WTC11 (cell line): ENCODE results near the gene GPR63. TPM values are rescaled to one million over a fixed set of nuclear protein-coding genes. Genes with fewer than 3 reads are reported as not detected.

Experiments used
- ATAC-seq: fragments of 200-7000 bp; cut with Tn5 transposase; 2 replicates; pipeline ENCODE4 v1.10.0; 2021; ENCODE audit warnings: mild to moderate bottlenecking, moderate library complexity
- CTCF ChIA-PET: fragments of 300-600 bp; sonication (Branson Sonifier 250); formaldehyde crosslinking; loops from one replicate; lab custom pipeline; 2021; ENCODE audit warnings: antibody characterized with exemption; lab: Charles Lee
- POLR2A ChIA-PET: fragments of 350-600 bp; sonication (Branson Sonifier 250); formaldehyde crosslinking; loops from one replicate; lab custom pipeline; 2021; ENCODE audit warnings: antibody characterized with exemption; lab: Charles Lee
- DNase-seq: peaks from one replicate; pipeline ENCODE4 v3.0.0; 2021; ENCODE audit warnings: low spot score
- H3K27ac Mint-ChIP-seq: 2 replicates; pipeline ENCODE4 v1.8.0; 2021; ENCODE audit warnings: mixed read lengths
- H3K27me3 Mint-ChIP-seq: 2 replicates; pipeline ENCODE4 v1.8.0; 2021; ENCODE audit warnings: low read depth, mild to moderate bottlenecking, moderate library complexity, mixed read lengths
- H3K36me3 Mint-ChIP-seq: 2 replicates; pipeline ENCODE4 v1.8.0; 2021; ENCODE audit warnings: mixed read lengths
- H3K4me1 Mint-ChIP-seq: 2 replicates; pipeline ENCODE4 v1.8.0; 2022; ENCODE audit warnings: mixed read lengths
- H3K4me3 Mint-ChIP-seq: 2 replicates; pipeline ENCODE4 v1.8.0; 2021; ENCODE audit warnings: mild to moderate bottlenecking, moderate library complexity, mixed read lengths
- H3K9me3 Mint-ChIP-seq: 2 replicates; pipeline ENCODE4 v1.8.0; 2021; ENCODE audit warnings: mixed read lengths
- NFATC4 ChIP-seq: fragments of 250-450 bp; sonication (Bioruptor Pico); IDR thresholded peaks from 2 replicates; pipeline ENCODE4 v1.9.0; 2021; ENCODE audit warnings: mild to moderate bottlenecking
- TEAD1 ChIP-seq: sonication (generic); formaldehyde crosslinking; IDR thresholded peaks from 2 replicates; pipeline ENCODE4 v1.8.0; 2022; ENCODE audit warnings: mild to moderate bottlenecking, missing genetic modification reagents
- ZBTB21 ChIP-seq: sonication (generic); formaldehyde crosslinking; IDR thresholded peaks from 2 replicates; pipeline ENCODE4 v1.8.1; 2023; ENCODE audit warnings: mild to moderate bottlenecking, missing genetic modification reagents, borderline replicate concordance
- ZNF219 ChIP-seq: sonication (generic); formaldehyde crosslinking; IDR thresholded peaks from 2 replicates; pipeline ENCODE4 v1.8.0; 2023; ENCODE audit warnings: missing genetic modification reagents, mild to moderate bottlenecking, borderline replicate concordance
- ZNF416 ChIP-seq: fragments of 250-450 bp; sonication (Bioruptor Pico); IDR thresholded peaks from 2 replicates; pipeline ENCODE4 v1.9.0; 2021; ENCODE audit warnings: mild to moderate bottlenecking, inconsistent platforms
- total RNA-seq: library from RNA; stranded (reverse); gene quantifications from 3 replicates; pipeline ENCODE4 v1.2.3, GENCODE V29; 2021
- TF ChIP-seq, protein P1 (sequence below): sonication (generic); formaldehyde crosslinking; IDR thresholded peaks from 2 replicates; pipeline ENCODE4 v1.8.1; 2022; ENCODE audit warnings: low read depth, missing genetic modification reagents, borderline replicate concordance
- TF ChIP-seq, protein P2 (sequence below): fragments of 250-450 bp; sonication (Bioruptor Pico); conservative IDR thresholded peaks from 2 replicates; pipeline ENCODE4 v1.9.0; 2021; ENCODE audit warnings: mild to moderate bottlenecking
- TF ChIP-seq, protein P3 (sequence below): sonication (generic); formaldehyde crosslinking; IDR thresholded peaks from 2 replicates; pipeline ENCODE4 v1.8.0; 2022; ENCODE audit warnings: mild to moderate bottlenecking, missing genetic modification reagents
- TF ChIP-seq, protein P4 (sequence below): sonication (generic); formaldehyde crosslinking; IDR thresholded peaks from 2 replicates; pipeline ENCODE4 v1.8.0; 2023; ENCODE audit warnings: missing genetic modification reagents, mild to moderate bottlenecking, borderline replicate concordance
- TF ChIP-seq, protein P5 (sequence below): sonication (generic); formaldehyde crosslinking; IDR thresholded peaks from 2 replicates; pipeline ENCODE4 v1.8.1; 2023; ENCODE audit warnings: mild to moderate bottlenecking, missing genetic modification reagents, moderate library complexity
- TF ChIP-seq, protein P6 (sequence below): sonication (generic); formaldehyde crosslinking; IDR thresholded peaks from 2 replicates; pipeline ENCODE4 v1.8.1; 2023; ENCODE audit warnings: mild to moderate bottlenecking, missing genetic modification reagents, moderate library complexity

The GPR63 gene
- total RNA-seq, 1 experiment from 2014 or later = 7.8 TPM

DNA sequence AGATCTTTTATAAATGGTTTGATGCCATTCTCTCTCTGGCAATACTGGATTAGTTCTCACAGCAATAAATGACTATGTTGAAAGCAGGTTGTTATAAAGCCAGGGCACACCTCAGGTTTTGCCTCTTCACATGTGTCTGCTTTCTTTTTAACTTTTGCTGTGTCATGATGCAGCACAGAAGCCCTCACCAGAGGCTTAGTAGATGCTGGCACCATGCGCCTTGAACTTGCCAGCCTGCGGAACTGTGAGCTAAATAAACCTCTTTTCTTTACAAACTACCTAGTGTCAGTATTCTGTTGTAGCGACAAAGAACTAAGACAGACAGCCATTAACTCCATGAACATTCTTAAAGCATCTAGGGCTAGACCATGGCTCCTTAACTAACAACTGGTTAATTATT lies 15.3 kb upstream of the GPR63 start:
- Mint-ChIP-seq H3K4me1 (0 out of 2 replicates have a peak, but pooled peaks cover 2% of the 10 kb centered on the region), H3K36me3 (no peaks in the 10 kb centered on the region), H3K27me3 (peaks cover 4% of the 10 kb centered on the region; the same call in 1 of the 2 replicates), H3K9me3 (peaks cover 23% of the 10 kb centered on the region), H3K27ac (no peak overlapping the region), H3K4me3 (no peak overlapping the region)
- TF ChIP-seq ZNF219 (CRISPR knock-in tag) (no peak), ZBTB21 (CRISPR knock-in tag) (no peak), ZNF416 (no peak), TEAD1 (CRISPR knock-in tag) (no peak)
- DNase-seq (no peak), ATAC-seq (no peak)
- ChIA-PET POLR2A (no interaction called here), CTCF (no interaction called here)

DNA sequence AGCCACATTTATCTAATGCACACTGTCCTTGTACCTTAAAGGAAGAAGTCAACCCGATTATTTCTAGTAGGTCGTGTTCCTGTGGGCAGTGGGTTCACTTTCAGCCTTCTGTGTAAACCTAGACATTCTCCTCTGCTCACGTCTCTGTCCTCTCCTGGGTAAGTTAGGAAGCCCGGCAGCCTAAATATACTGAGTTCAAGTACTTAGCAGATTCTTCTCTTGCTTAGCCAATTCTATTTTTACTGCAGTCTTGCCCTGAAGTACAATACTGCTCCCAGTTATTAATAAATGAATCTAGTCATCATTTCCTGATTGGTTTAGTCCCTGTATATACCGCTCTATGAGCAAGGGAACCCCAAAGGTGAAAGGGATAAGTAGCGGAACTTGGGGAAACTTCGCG lies 14.6 kb upstream of the GPR63 start:
- CTCF ChIA-PET = no interaction called here
- no peak for DNase-seq
- 0 out of 2 replicates have a peak, but pooled peaks cover 2% of the 10 kb centered on the region for H3K4me1 Mint-ChIP-seq

More for the DNA sequence above, 14.6 kb upstream of the GPR63 start:
- Mint-ChIP-seq H3K27me3 (peaks cover 4% of the 10 kb centered on the region; the same call in 1 of the 2 replicates), H3K9me3 (peaks cover 27% of the 10 kb centered on the region), H3K27ac (no peak overlapping the region), H3K36me3 (no peaks in the 10 kb centered on the region), H3K4me3 (no peak overlapping the region)
- no peak for ATAC-seq
- POLR2A ChIA-PET = no interaction called here
- TF ChIP-seq, protein P1, sequence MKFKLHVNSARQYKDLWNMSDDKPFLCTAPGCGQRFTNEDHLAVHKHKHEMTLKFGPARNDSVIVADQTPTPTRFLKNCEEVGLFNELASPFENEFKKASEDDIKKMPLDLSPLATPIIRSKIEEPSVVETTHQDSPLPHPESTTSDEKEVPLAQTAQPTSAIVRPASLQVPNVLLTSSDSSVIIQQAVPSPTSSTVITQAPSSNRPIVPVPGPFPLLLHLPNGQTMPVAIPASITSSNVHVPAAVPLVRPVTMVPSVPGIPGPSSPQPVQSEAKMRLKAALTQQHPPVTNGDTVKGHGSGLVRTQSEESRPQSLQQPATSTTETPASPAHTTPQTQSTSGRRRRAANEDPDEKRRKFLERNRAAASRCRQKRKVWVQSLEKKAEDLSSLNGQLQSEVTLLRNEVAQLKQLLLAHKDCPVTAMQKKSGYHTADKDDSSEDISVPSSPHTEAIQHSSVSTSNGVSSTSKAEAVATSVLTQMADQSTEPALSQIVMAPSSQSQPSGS (CRISPR knock-in tag) = no peak
- TF ChIP-seq, protein P2, sequence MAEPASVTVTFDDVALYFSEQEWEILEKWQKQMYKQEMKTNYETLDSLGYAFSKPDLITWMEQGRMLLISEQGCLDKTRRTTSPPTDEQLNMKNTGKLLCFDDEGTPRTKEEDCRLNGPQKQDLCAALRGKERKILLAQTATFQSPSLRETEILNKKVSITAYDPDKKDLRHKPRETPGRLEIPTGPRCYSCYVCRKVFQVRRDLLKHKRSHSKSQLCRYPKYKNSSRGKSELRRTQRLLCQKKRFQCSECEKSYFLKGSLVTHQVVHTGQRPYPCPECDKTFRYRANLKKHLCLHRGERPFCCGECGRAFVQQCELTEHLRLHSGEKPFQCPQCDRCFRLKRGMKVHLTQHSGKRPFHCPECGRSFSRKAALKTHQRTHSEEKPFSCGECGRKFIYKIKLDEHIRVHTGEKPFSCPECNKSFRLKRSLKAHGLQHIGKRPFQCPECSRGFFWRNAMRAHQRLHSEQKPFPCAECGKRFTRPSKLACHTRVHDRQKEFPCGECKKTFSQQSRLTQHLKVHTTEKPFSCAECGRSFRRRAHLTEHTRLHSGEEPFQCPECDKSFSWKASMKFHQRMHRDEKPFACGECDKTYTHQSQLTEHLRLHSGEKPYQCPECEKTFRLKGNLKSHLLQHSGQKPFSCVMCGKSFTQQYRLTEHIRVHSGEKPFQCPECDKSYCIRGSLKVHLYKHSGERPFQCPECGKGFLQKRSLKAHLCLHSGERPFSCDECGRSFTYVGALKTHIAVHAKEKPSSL (CRISPR knock-in tag) = no peak
- TF ChIP-seq, protein P3, sequence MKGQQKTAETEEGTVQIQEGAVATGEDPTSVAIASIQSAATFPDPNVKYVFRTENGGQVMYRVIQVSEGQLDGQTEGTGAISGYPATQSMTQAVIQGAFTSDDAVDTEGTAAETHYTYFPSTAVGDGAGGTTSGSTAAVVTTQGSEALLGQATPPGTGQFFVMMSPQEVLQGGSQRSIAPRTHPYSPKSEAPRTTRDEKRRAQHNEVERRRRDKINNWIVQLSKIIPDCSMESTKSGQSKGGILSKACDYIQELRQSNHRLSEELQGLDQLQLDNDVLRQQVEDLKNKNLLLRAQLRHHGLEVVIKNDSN = no peak
- TF ChIP-seq, protein P4, sequence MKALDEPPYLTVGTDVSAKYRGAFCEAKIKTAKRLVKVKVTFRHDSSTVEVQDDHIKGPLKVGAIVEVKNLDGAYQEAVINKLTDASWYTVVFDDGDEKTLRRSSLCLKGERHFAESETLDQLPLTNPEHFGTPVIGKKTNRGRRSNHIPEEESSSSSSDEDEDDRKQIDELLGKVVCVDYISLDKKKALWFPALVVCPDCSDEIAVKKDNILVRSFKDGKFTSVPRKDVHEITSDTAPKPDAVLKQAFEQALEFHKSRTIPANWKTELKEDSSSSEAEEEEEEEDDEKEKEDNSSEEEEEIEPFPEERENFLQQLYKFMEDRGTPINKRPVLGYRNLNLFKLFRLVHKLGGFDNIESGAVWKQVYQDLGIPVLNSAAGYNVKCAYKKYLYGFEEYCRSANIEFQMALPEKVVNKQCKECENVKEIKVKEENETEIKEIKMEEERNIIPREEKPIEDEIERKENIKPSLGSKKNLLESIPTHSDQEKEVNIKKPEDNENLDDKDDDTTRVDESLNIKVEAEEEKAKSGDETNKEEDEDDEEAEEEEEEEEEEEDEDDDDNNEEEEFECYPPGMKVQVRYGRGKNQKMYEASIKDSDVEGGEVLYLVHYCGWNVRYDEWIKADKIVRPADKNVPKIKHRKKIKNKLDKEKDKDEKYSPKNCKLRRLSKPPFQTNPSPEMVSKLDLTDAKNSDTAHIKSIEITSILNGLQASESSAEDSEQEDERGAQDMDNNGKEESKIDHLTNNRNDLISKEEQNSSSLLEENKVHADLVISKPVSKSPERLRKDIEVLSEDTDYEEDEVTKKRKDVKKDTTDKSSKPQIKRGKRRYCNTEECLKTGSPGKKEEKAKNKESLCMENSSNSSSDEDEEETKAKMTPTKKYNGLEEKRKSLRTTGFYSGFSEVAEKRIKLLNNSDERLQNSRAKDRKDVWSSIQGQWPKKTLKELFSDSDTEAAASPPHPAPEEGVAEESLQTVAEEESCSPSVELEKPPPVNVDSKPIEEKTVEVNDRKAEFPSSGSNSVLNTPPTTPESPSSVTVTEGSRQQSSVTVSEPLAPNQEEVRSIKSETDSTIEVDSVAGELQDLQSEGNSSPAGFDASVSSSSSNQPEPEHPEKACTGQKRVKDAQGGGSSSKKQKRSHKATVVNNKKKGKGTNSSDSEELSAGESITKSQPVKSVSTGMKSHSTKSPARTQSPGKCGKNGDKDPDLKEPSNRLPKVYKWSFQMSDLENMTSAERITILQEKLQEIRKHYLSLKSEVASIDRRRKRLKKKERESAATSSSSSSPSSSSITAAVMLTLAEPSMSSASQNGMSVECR (CRISPR knock-in tag) = no peak
- no peak for TF ChIP-seq NFATC4 (CRISPR knock-in tag)
- TF ChIP-seq, protein P5, sequence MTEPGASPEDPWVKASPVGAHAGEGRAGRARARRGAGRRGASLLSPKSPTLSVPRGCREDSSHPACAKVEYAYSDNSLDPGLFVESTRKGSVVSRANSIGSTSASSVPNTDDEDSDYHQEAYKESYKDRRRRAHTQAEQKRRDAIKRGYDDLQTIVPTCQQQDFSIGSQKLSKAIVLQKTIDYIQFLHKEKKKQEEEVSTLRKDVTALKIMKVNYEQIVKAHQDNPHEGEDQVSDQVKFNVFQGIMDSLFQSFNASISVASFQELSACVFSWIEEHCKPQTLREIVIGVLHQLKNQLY = no peak
- TF ChIP-seq ZBTB21 (CRISPR knock-in tag) = no peak
- TF ChIP-seq, protein P6, sequence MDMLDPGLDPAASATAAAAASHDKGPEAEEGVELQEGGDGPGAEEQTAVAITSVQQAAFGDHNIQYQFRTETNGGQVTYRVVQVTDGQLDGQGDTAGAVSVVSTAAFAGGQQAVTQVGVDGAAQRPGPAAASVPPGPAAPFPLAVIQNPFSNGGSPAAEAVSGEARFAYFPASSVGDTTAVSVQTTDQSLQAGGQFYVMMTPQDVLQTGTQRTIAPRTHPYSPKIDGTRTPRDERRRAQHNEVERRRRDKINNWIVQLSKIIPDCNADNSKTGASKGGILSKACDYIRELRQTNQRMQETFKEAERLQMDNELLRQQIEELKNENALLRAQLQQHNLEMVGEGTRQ (CRISPR knock-in tag) = no peak
- TF ChIP-seq, all 79 proteins: peak for 0
